Mammary epithelial cell (primary cell): ENCODE data around the gene SLAMF1.

Experiments used
- EZH2 ChIP-seq: IDR thresholded peaks from 2 replicates; pipeline ENCODE4 v1.6.1; 2012; ENCODE audit warnings: low read length, inconsistent platforms, borderline replicate concordance
- TF ChIP-seq, protein P1 (sequence below), 2 donors: IDR thresholded peaks in 1 of 2; conservative IDR thresholded peaks in 1 of 2; 2 replicates each; pipeline ENCODE4 v1.5.1; 2011 to 2012; ENCODE audit warnings: inconsistent platforms in 2 of 2, low read length in 2 of 2, mild to moderate bottlenecking in 2 of 2, control low read depth in 1 of 2, low read depth in 1 of 2; ENCODE audit not compliant: insufficient read depth in 1 of 2; ENCODE audit errors: extremely low read depth in 1 of 2

DNA sequence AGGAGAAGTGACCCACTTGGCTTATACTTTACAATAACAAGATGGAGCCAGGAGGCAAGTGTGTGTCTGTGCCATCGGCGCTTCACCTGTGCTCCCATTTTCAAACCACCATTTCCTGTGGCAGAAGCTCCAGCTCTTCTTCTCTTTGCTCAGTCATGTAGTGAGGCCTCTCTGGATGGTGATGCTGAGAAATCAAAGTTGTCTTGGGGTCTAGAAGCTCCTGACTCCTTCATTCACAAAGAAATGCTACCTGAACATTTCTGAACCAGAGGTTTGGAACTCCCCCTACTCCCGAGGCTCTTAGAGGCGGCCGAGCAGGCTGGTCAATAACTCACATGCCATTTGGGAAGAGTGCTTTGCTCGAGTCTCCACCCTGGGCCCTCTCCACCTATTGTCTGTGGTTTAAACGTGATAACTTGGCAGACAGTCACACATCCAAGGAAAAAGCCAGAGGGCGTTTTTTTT is 18.0 kb downstream of the SLAMF1 start:
- TF ChIP-seq, protein P1, sequence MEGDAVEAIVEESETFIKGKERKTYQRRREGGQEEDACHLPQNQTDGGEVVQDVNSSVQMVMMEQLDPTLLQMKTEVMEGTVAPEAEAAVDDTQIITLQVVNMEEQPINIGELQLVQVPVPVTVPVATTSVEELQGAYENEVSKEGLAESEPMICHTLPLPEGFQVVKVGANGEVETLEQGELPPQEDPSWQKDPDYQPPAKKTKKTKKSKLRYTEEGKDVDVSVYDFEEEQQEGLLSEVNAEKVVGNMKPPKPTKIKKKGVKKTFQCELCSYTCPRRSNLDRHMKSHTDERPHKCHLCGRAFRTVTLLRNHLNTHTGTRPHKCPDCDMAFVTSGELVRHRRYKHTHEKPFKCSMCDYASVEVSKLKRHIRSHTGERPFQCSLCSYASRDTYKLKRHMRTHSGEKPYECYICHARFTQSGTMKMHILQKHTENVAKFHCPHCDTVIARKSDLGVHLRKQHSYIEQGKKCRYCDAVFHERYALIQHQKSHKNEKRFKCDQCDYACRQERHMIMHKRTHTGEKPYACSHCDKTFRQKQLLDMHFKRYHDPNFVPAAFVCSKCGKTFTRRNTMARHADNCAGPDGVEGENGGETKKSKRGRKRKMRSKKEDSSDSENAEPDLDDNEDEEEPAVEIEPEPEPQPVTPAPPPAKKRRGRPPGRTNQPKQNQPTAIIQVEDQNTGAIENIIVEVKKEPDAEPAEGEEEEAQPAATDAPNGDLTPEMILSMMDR (conservative IDR thresholded peaks at IDR 0.05 in 1 of 2, IDR thresholded peaks at IDR 0.05 in 1 of 2; ENCODE audit: extremely low read depth in 1 of 2, insufficient read depth in 1 of 2, low read depth in 1 of 2, low read length in 2 of 2) = no peak
- TF ChIP-seq EZH2 = no peak
